Neural progenitor cell (in vitro differentiated cells): ENCODE results near the gene SLC2A6. TPM values are rescaled to one million over a fixed set of nuclear protein-coding genes. Genes with fewer than 3 reads are reported as not detected.
A peak's percentile ranks its signal among the peaks of the same experiment; 100 is the strongest.

ENCODE experiments used
- DNase-seq: peaks from one replicate; pipeline ENCODE4 v3.0.0-alpha.2; 2016; ENCODE audit warnings: low spot score
- H2AFZ ChIP-seq: fragments of 200-600 bp; sonication (generic); replicated peaks from 2 replicates; pipeline ENCODE4 v1.6.1; 2016; ENCODE audit warnings: antibody characterized with exemption
- H3F3A ChIP-seq: fragments of 200-600 bp; sonication (generic); 2 replicates; pipeline ENCODE4 v1.6.1; 2016; ENCODE audit warnings: antibody characterized with exemption, low read depth
- H3K27ac ChIP-seq: fragments of 200-600 bp; sonication (generic); 2 replicates; pipeline ENCODE4 v1.5.1; 2016; ENCODE audit warnings: mild to moderate bottlenecking
- H3K27me3 ChIP-seq: fragments of 200-600 bp; sonication (generic); 2 replicates; pipeline ENCODE4 v1.6.1; 2016; ENCODE audit warnings: mild to moderate bottlenecking, moderate library complexity
- H3K36me3 ChIP-seq: fragments of 200-600 bp; sonication (generic); 2 replicates; pipeline ENCODE4 v1.5.1; 2016
- H3K4me1 ChIP-seq: fragments of 200-600 bp; sonication (generic); 2 replicates; pipeline ENCODE4 v1.6.1; 2016; ENCODE audit warnings: mixed run types
- H3K4me2 ChIP-seq: fragments of 200-600 bp; sonication (generic); 2 replicates; pipeline ENCODE4 v1.6.1; 2016
- H3K4me3 ChIP-seq: fragments of 200-600 bp; sonication (generic); 2 replicates; pipeline ENCODE4 v1.5.1; 2016
- H3K79me2 ChIP-seq: fragments of 200-600 bp; sonication (generic); 2 replicates; pipeline ENCODE4 v1.6.1; 2016; ENCODE audit warnings: low read depth
- H3K9ac ChIP-seq: fragments of 200-600 bp; sonication (generic); 2 replicates; pipeline ENCODE4 v1.6.1; 2016
- H3K9me3 ChIP-seq: fragments of 200-600 bp; sonication (generic); 2 replicates; pipeline ENCODE4 v1.5.1; 2016; ENCODE audit warnings: low read depth
- H4K20me1 ChIP-seq: fragments of 200-600 bp; sonication (generic); 2 replicates; pipeline ENCODE4 v1.6.1; 2016; ENCODE audit warnings: low read depth
- H3K27ac Mint-ChIP-seq: 3 replicates; pipeline ENCODE4 v1.8.0; 2021; ENCODE audit warnings: mixed read lengths
- H3K27me3 Mint-ChIP-seq: 2 replicates; pipeline ENCODE4 v1.8.0; 2022; ENCODE audit warnings: low read depth, mild to moderate bottlenecking, inconsistent platforms, moderate library complexity, mixed read lengths; ENCODE audit not compliant: insufficient read depth
- H3K36me3 Mint-ChIP-seq: 3 replicates; pipeline ENCODE4 v1.8.0; 2021; ENCODE audit warnings: mixed read lengths
- H3K4me1 Mint-ChIP-seq: 3 replicates; pipeline ENCODE4 v1.8.0; 2021; ENCODE audit warnings: mixed read lengths
- H3K4me3 Mint-ChIP-seq: 3 replicates; pipeline ENCODE4 v1.8.0; 2021; ENCODE audit warnings: mild to moderate bottlenecking, moderate library complexity, mixed read lengths
- H3K9me3 Mint-ChIP-seq: 3 replicates; pipeline ENCODE4 v1.8.0; 2020; ENCODE audit warnings: mixed read lengths
- EZH2 ChIP-seq: fragments of 200-600 bp; sonication (generic); IDR thresholded peaks from 2 replicates; pipeline ENCODE4 v1.6.1; 2017; ENCODE audit warnings: antibody characterized with exemption, mild to moderate bottlenecking, moderate library complexity
- EZH2phosphoT487 ChIP-seq: fragments of 200-600 bp; sonication (generic); IDR thresholded peaks from 2 replicates; pipeline ENCODE4 v1.6.1; 2017; ENCODE audit warnings: antibody characterized with exemption
- total RNA-seq: library from RNA; depleted of rRNA; stranded (reverse); fragments of >200 nt; gene quantifications from 2 replicates; pipeline ENCODE4 v1.2.3, GENCODE V29; 2015; ENCODE audit warnings: low replicate concordance
- TF ChIP-seq, protein P1 (sequence below): fragments of 200-600 bp; sonication (generic); IDR thresholded peaks from 2 replicates; pipeline ENCODE4 v1.5.1; 2017; ENCODE audit warnings: antibody characterized with exemption, mild to moderate bottlenecking

SLC2A6 gene
- total RNA-seq, 1 donor from 2014 or later: 2.3 TPM

DNA sequence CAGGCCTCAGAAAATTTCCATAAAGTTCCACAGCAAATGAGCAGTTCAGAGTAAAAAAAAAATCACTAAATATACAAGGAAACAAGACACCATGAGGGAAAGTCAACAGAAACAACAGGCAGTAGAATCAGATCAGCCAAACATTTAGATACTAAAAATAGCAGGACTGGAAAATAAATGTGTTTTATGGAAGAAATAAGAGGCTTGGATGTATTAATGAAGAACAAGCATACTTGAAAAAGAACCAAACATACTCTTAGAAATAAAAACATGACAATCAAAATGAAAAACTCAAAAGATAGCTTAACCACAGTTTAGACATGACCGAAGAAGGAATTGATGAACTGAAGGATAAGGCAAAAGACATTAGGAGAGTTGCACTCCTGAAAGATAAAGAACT is 23.2 kb upstream of the SLC2A6 start:
- no peak for DNase-seq
- Histone ChIP-seq H4K20me1 (no peaks in the 10 kb centered on the region), H3K79me2 (no peaks in the 10 kb centered on the region), H3K9me3 (peaks cover 11% of the 10 kb centered on the region), H3K4me2 (no peak overlapping the region), H3K4me3 (no peak overlapping the region), H3K27ac (no peak overlapping the region), H3K4me1 (peaks cover 7% of the 10 kb centered on the region), H3K27me3 (peaks cover 4% of the 10 kb centered on the region), H3K36me3 (no peaks in the 10 kb centered on the region), H2AFZ (no peak overlapping the region), H3K9ac (no peak overlapping the region), H3F3A (no peaks in the 10 kb centered on the region)
- Mint-ChIP-seq H3K27ac (no peak overlapping the region), H3K36me3 (no peaks in the 10 kb centered on the region), H3K4me3 (no peak overlapping the region), H3K27me3 (peaks cover 15% of the 10 kb centered on the region), H3K4me1 (peaks cover 15% of the 10 kb centered on the region), H3K9me3 (peaks cover 22% of the 10 kb centered on the region)
- TF ChIP-seq EZH2: no peak
- TF ChIP-seq, protein P1, sequence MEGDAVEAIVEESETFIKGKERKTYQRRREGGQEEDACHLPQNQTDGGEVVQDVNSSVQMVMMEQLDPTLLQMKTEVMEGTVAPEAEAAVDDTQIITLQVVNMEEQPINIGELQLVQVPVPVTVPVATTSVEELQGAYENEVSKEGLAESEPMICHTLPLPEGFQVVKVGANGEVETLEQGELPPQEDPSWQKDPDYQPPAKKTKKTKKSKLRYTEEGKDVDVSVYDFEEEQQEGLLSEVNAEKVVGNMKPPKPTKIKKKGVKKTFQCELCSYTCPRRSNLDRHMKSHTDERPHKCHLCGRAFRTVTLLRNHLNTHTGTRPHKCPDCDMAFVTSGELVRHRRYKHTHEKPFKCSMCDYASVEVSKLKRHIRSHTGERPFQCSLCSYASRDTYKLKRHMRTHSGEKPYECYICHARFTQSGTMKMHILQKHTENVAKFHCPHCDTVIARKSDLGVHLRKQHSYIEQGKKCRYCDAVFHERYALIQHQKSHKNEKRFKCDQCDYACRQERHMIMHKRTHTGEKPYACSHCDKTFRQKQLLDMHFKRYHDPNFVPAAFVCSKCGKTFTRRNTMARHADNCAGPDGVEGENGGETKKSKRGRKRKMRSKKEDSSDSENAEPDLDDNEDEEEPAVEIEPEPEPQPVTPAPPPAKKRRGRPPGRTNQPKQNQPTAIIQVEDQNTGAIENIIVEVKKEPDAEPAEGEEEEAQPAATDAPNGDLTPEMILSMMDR: no peak
- no peak for TF ChIP-seq EZH2phosphoT487

DNA sequence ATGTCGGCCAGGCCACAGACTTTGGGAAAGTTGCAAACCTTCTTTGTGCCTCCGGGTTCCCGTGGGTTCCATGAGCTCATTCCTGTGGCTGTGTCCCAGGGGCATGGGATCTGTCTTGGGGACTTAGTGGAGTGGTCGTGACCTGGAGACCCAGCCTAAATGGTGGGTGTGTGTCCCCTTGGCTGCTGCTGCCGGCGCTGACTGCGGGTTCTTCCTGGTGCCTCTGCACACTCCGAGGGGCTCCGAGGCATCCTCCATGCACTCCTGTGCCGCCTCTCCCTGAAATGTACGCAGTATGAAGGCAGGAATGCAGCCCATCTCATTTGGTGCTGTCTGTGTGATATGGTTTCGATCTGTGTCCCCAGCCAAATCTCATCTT is 21.0 kb upstream of the SLC2A6 start:
- Histone ChIP-seq H3K4me1 (peaks cover 7% of the 10 kb centered on the region), H3K9me3 (peaks cover 11% of the 10 kb centered on the region), H3K36me3 (no peaks in the 10 kb centered on the region), H3F3A (peaks cover 9% of the 10 kb centered on the region), H4K20me1 (no peaks in the 10 kb centered on the region), H3K79me2 (no peaks in the 10 kb centered on the region), H3K4me3 (no peak overlapping the region), H3K27me3 (peaks cover 4% of the 10 kb centered on the region), H3K9ac (no peak overlapping the region), H3K4me2 (no peak overlapping the region), H2AFZ (peak overlapping the region; percentile 85), H3K27ac (no peak overlapping the region)
- Mint-ChIP-seq H3K36me3 (no peaks in the 10 kb centered on the region), H3K27me3 (peaks cover 15% of the 10 kb centered on the region), H3K4me1 (peaks cover 17% of the 10 kb centered on the region), H3K27ac (no peak overlapping the region), H3K9me3 (peaks cover 22% of the 10 kb centered on the region), H3K4me3 (no peak overlapping the region)
- DNase-seq: no peak
- TF ChIP-seq, protein P1: no peak
- TF ChIP-seq EZH2: no peak
- no peak for TF ChIP-seq EZH2phosphoT487

DNA sequence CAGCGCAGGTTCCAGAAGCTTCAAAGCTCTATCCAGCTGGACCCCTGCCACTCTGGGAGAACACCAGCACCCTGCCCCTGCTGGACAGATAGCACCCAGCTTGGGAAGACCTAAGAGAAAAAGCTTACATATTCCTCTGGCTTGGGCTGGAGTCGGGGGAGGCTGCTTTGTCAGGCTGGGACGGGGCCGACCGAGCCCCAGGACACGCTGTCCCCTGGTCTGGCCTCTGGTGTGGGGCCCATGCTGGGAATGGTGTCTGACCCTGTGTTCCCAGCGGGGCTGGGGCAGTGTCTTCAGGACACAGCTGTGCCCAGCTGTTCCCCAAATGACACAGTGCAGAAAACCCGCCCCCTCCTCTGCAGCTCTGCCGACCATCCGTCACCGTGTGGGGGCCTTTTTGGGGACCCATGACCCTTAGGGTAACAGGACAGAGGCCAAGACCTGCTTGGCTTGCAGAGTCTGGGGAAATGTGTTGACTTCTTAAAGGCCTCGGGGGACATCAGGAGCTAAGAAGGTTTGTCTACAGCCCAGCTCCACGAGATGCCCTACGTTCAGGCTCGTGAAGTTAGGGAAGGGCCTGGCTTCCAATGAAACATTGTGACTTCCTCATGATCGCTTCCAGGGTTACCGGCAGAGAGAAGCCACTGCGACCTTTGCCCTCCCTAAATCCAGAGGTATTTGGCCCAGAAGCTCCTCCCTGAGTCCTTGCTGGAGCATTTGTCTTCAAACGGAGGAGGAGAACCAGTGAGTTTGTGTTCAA is 20.4 kb upstream of the SLC2A6 start:
- H3K9me3 Mint-ChIP-seq: peaks cover 22% of the 10 kb centered on the region
- no peak for TF ChIP-seq EZH2
- TF ChIP-seq, protein P1: no peak
- TF ChIP-seq EZH2phosphoT487: no peak

More for the DNA sequence above, 20.4 kb upstream of the SLC2A6 start:
- Histone ChIP-seq H3K4me3 (no peak overlapping the region), H3K4me2 (no peak overlapping the region), H2AFZ (peak overlapping the region; percentile 85), H3K9me3 (peaks cover 11% of the 10 kb centered on the region), H3K27me3 (peaks cover 4% of the 10 kb centered on the region), H3K27ac (no peak overlapping the region), H3K79me2 (no peaks in the 10 kb centered on the region), H3K36me3 (no peaks in the 10 kb centered on the region), H3K9ac (no peak overlapping the region), H4K20me1 (no peaks in the 10 kb centered on the region), H3K4me1 (peaks cover 7% of the 10 kb centered on the region), H3F3A (peaks cover 9% of the 10 kb centered on the region)
- no peaks in the 10 kb centered on the region for H3K36me3 Mint-ChIP-seq
- peak; percentile 48 for DNase-seq
- peaks cover 17% of the 10 kb centered on the region for H3K4me1 Mint-ChIP-seq
- H3K4me3 Mint-ChIP-seq: no peak overlapping the region
- peaks cover 13% of the 10 kb centered on the region for H3K27me3 Mint-ChIP-seq
- H3K27ac Mint-ChIP-seq: no peak overlapping the region
